ENCODE data around the gene NBR1.
"Not testable (repeated sequence)": the region's sequence is repeated elsewhere in the genome, so short reads cannot be mapped to it uniquely, and the experiment has no call there.

Gene NBR1

GRCh38 chr17:43233877-43234276 lies 62.9 kb downstream of the NBR1 start, which contains the start of gene RNU2-1:
Gene RNU2-1, minus strand, starts transcription at chr17:43233977.
- not testable (repeated sequence) for H3K27me3 ChIP-seq (ENCODE audit: control insufficient read depth, low read length); H3K79me2 ChIP-seq (ENCODE audit: control insufficient read depth, low read length); H3K9me2 ChIP-seq (replicated peaks; ENCODE audit: control insufficient read depth, low read length); H3K9me3 ChIP-seq (ENCODE audit: control insufficient read depth, insufficient read depth, low read length); H3K4me2 ChIP-seq (ENCODE audit: low read length); H3K36me3 ChIP-seq (ENCODE audit: control insufficient read depth, low read length); H4K20me1 ChIP-seq (ENCODE audit: control insufficient read depth, insufficient read depth, low read depth, low read length); H3K4me3 ChIP-seq (ENCODE audit: low read length); H3K4me1 ChIP-seq (ENCODE audit: control insufficient read depth, low read length); H3F3A ChIP-seq (ENCODE audit: control insufficient read depth, insufficient read depth); H3K27ac ChIP-seq (ENCODE audit: low read depth, low read length)

DNA sequence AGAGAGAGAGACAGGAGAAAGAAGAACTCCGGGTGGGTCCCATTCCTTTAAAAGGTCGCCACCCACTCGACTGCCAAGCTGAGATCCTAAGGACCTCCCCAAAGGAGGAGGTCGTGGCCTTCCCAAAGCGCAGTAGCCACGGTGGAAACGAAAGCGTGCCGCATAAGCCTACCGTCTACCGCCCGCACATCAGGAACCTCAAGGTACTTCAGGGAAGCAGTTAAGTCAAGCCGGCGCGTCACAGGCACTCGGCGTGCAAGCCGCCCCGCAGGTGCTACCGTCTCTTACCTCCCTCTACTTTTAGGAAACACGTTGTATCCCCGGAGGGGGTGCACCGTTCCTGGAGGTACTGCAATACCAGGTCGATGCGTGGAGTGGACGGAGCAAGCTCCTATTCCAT lies 68.6 kb downstream of the NBR1 start:
- not testable (repeated sequence) for H3K9me2 ChIP-seq (replicated peaks; ENCODE audit: control insufficient read depth, low read length); H3K36me3 ChIP-seq (ENCODE audit: control insufficient read depth, low read length); H3F3A ChIP-seq (ENCODE audit: control insufficient read depth, insufficient read depth); H3K4me1 ChIP-seq (ENCODE audit: control insufficient read depth, low read length); H3K4me3 ChIP-seq (ENCODE audit: low read length); H3K27me3 ChIP-seq (ENCODE audit: control insufficient read depth, low read length); H3K4me2 ChIP-seq (ENCODE audit: low read length); H3K79me2 ChIP-seq (ENCODE audit: control insufficient read depth, low read length); H3K27ac ChIP-seq (ENCODE audit: low read depth, low read length); H4K20me1 ChIP-seq (ENCODE audit: control insufficient read depth, insufficient read depth, low read depth, low read length); H3K9me3 ChIP-seq (ENCODE audit: control insufficient read depth, insufficient read depth, low read length)

DNA sequence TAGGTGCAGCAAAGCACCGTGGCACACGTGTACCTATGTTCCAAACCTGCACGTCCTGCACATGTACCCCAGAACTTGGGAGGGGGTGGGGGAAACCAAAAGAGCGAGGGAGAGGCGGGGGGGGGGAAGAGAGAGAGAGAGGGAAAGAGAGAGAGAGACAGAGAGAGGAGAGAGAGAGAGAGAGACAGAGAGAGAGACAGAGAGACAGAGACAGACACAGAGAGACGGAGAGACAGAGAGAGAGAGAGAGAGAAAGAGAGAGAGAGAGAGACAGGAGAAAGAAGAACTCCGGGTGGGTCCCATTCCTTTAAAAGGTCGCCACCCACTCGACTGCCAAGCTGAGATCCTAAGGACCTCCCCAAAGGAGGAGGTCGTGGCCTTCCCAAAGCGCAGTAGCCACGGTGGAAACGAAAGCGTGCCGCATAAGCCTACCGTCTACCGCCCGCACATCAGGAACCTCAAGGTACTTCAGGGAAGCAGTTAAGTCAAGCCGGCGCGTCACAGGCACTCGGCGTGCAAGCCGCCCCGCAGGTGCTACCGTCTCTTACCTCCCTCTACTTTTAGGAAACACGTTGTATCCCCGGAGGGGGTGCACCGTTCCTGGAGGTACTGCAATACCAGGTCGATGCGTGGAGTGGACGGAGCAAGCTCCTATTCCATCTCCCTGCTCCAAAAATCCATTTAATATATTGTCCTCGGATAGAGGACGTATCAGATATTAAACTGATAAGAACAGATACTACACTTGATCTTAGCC lies 69.8 kb downstream of the NBR1 start:
- not testable (repeated sequence) for H3K27ac ChIP-seq (ENCODE audit: low read depth, low read length); H3K27me3 ChIP-seq (ENCODE audit: control insufficient read depth, low read length); H3K9me2 ChIP-seq (replicated peaks; ENCODE audit: control insufficient read depth, low read length); H3K9me3 ChIP-seq (ENCODE audit: control insufficient read depth, insufficient read depth, low read length); H3K36me3 ChIP-seq (ENCODE audit: control insufficient read depth, low read length); H3F3A ChIP-seq (ENCODE audit: control insufficient read depth, insufficient read depth); H3K4me1 ChIP-seq (ENCODE audit: control insufficient read depth, low read length); H3K79me2 ChIP-seq (ENCODE audit: control insufficient read depth, low read length); H4K20me1 ChIP-seq (ENCODE audit: control insufficient read depth, insufficient read depth, low read depth, low read length); H3K4me3 ChIP-seq (ENCODE audit: low read length); H3K4me2 ChIP-seq (ENCODE audit: low read length)

DNA sequence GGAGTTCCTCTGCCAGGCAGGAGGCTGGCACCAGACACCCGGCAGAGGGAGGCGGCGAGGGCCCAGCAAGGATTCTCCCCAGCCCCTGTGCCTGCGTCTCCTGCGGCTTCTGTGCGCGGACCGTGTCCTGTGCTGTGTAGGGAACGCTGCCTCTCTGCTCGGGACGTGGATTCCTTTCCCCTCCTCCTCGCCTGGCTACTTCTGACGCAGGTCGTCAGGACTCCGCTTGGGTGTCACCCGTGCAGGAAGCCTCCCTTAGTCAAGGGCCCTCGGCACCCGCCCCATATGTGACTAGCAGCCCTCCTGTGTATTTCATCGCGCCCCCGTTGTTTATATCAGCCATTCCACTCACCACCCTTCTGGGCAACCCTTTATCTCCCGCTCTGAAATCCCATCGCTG lies 75.4 kb downstream of the NBR1 start:
- not testable (repeated sequence) for H3K4me3 ChIP-seq (ENCODE audit: low read length); H4K20me1 ChIP-seq (ENCODE audit: control insufficient read depth, insufficient read depth, low read depth, low read length); H3K36me3 ChIP-seq (ENCODE audit: control insufficient read depth, low read length); H3K9me2 ChIP-seq (replicated peaks; ENCODE audit: control insufficient read depth, low read length); H3K9me3 ChIP-seq (ENCODE audit: control insufficient read depth, insufficient read depth, low read length); H3K4me1 ChIP-seq (ENCODE audit: control insufficient read depth, low read length); H3K79me2 ChIP-seq (ENCODE audit: control insufficient read depth, low read length); H3K27me3 ChIP-seq (ENCODE audit: control insufficient read depth, low read length); H3K4me2 ChIP-seq (ENCODE audit: low read length); H3F3A ChIP-seq (ENCODE audit: control insufficient read depth, insufficient read depth); H3K27ac ChIP-seq (ENCODE audit: low read depth, low read length)
